Neural progenitor cell (in vitro differentiated cells): ENCODE measurements around the gene ZNF316.

Source experiments
- EZH2 ChIP-seq: fragments of 200-600 bp; sonication (generic); IDR thresholded peaks from 2 replicates; pipeline ENCODE4 v1.6.1; 2017; ENCODE audit warnings: antibody characterized with exemption, mild to moderate bottlenecking, moderate library complexity
- TF ChIP-seq, protein P1 (sequence below): fragments of 200-600 bp; sonication (generic); IDR thresholded peaks from 2 replicates; pipeline ENCODE4 v1.5.1; 2017; ENCODE audit warnings: antibody characterized with exemption, mild to moderate bottlenecking

DNA sequence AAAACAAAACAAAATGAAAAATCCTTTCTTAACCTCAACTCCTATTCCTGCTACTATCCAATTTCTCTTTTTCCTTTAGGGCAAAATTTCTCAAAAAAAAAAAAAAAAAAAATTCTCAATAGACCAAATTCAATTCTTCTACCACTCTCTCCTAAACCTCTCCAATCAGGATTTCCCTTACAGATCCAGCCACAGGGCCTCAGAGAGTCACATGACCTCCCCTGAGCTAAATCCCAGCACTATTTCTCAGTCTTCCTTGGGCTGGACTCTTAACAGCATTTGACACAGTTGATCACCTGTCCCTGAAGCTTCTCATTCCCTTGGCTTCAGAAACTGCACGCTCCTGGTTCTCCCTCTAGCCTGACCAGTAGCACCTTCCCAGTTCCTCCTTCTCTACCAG is 64.7 kb downstream of the ZNF316 start:
- TF ChIP-seq, protein P1, sequence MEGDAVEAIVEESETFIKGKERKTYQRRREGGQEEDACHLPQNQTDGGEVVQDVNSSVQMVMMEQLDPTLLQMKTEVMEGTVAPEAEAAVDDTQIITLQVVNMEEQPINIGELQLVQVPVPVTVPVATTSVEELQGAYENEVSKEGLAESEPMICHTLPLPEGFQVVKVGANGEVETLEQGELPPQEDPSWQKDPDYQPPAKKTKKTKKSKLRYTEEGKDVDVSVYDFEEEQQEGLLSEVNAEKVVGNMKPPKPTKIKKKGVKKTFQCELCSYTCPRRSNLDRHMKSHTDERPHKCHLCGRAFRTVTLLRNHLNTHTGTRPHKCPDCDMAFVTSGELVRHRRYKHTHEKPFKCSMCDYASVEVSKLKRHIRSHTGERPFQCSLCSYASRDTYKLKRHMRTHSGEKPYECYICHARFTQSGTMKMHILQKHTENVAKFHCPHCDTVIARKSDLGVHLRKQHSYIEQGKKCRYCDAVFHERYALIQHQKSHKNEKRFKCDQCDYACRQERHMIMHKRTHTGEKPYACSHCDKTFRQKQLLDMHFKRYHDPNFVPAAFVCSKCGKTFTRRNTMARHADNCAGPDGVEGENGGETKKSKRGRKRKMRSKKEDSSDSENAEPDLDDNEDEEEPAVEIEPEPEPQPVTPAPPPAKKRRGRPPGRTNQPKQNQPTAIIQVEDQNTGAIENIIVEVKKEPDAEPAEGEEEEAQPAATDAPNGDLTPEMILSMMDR: no peak
- no peak for TF ChIP-seq EZH2
